Activated T-cell treated with anti-CD3 and anti-CD28 coated beads for 24 hours (primary cell): Measurements from ENCODE around the gene ARPIN.
"Not testable (repeated sequence)": the region's sequence is repeated elsewhere in the genome, so short reads cannot be mapped to it uniquely, and the experiment has no call there.

Experiments
- DNase-seq: peaks from one replicate; pipeline ENCODE4 v3.0.0-alpha.2; 2020; ENCODE audit warnings: low read depth

Gene ARPIN

DNA sequence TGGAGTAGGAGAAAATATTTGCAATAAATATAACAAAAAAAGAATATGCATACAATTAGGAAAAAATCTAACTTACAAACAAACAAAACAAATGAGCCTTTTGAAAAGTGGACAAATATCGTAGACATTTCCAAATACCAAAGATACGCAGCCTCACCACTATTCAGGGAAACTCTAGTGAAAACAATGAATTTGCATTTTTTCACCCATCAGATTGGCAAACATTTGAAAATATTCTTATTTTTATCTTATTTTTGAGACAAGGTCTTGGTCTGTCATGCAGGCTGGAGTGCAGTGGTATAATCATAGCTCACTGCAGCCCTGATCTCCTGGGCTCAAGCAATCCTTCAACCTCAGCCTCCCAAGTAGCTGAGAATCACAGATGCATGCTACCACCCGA, 34.4 kb downstream of the ARPIN start:
- no peak for DNase-seq

DNA sequence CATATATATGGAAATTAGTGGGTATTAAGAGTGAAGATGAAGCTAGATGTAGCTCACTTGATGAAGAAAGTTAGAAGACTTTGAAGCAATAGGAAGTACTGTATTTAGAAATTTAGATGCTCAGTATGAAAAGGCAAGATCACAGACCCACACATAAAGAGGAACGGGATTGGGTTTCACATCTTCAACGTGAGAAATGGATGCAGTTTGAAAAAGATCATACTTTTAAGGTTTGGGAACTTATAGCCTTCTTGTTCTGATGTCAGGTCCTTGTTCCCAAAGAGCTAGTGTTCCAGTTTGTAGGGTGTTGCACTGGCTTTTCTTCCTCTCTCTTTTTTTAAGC, 35.7 kb downstream of the ARPIN start:
- no peak for DNase-seq

DNA sequence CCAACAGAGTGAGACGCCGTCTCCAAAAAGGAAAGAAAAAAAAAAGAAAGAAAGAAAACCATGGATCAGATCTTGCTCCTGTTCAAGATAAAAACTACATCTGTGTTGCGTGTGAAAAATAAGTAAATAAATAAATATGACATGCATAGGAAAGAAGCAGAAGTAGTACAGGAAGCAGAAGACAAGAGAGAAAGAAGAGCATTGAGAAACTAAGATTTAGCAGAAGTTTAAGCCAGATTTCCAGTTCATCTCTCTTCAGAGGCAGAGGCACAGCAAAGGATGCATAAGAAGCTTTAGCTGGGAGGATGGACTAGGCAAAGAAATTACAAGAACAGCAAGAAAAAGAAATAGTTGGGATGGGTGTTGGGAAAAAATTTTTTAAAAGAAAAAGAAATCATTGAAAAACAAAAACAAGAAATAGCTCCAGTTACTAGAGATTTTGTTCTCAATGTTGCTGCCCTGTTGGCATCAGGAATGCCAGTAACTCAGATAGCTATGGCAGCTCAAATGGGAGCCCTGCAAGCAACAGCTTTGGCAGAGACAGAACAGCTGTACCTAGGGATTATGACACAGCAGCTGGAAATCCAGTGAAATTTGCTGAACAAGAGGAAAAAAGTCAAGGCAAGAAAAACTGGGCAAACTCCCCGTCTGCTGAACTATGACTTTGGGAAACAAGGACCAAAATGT, 36.2 kb downstream of the ARPIN start:
- no peak for DNase-seq

DNA sequence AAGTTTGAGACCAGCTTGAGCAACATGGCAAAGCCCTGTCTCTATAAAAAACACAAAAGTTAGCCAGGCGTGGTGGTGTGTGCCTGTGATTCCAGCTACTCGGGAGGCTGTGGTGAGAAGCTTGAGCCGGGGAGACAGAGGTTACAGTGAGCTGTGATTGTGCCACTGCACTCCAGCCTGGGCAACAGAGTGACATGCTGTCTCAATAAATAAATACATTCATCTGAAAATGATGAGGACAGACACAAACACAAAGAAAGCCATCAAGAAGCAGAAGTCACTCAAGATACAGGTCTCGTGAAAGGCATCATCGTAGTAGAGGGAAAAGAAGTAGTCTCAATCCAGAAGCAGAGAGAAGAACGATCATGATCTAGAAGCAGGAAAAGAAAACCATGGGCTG, 37.0 kb downstream of the ARPIN start:
- no peak for DNase-seq

GRCh38 chr15:89874926-89875564, 37.7 kb downstream of the ARPIN start:
- DNase-seq, result peak; percentile 76

- DNase-seq, result no peak
These were observed 42.0 kb downstream of the ARPIN start for GRCh38 chr15:89870688-89871288.

GRCh38 chr15:89870006-89870405, 42.7 kb downstream of the ARPIN start:
- DNase-seq, result no peak

- DNase-seq, result not testable (repeated sequence)
These were observed 43.3 kb downstream of the ARPIN start for GRCh38 chr15:89869490-89869889.

- no peak for DNase-seq
These were observed 47.6 kb downstream of the ARPIN start for GRCh38 chr15:89864958-89865739.

DNA sequence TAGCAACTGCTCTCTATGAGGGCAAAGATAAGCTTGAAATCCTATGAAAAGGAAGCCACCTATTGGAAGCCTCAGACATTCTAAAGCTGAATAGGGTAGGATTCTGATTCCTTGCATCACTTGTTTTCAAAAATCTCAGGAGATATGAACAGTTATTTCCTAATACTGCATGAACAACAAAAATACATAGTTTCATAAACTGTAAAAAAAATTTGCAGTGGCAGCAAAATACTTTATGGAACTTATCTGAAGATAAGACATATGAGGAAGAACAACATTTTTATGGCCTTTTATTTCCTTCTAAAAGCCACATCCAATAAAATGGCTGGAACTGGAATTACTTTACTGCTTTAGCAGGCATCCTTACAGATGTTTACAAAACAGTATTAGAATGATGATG, 48.8 kb downstream of the ARPIN start:
- DNase-seq, result no peak

GRCh38 chr15:89860891-89861290, 51.9 kb downstream of the ARPIN start:
- no peak for DNase-seq

- no peak for DNase-seq
These were observed 52.3 kb downstream of the ARPIN start for GRCh38 chr15:89860431-89860830.

GRCh38 chr15:89858661-89859458, 53.9 kb downstream of the ARPIN start:
- DNase-seq, result no peak

DNA sequence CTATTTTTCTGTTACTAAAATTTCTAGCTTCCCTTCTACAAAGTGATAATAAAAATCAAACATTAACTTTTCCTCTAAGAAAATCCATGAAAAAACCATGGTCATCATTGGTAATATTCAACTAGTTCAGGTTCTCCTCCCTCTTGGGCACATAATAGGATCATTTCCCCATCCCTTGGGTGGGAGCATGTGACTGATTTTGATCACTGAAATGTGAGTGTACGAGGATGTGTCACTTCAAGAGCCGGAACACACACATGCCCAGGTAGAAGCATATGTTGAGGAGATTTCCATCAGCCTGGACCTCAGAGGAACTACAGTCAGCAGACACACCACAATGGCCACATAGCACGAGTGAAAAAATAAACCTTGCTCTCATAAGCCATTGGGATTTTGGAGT, 55.1 kb downstream of the ARPIN start:
- DNase-seq, result no peak

DNA sequence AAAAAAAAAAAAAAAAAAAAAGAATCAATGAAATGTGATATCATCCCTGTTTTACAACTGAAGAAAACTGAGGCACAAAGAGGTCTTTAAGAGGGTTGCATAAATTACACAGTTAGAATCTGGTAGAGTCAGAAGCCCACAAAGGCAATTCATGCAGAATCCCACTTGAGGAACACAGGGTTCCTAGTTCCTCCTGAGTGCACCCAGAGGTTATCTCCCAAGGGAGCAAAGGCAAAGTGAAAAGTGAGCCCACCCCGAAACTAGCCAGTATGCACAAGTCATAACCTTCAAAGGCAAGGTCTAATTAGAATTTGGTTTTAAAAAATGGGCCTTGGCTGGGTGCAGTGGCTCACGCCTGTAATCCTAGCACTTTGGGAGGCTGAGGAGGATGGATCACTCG, 56.8 kb downstream of the ARPIN start:
- no peak for DNase-seq

GRCh38 chr15:89854863-89855262, 57.9 kb downstream of the ARPIN start:
- not testable (repeated sequence) for DNase-seq

DNA sequence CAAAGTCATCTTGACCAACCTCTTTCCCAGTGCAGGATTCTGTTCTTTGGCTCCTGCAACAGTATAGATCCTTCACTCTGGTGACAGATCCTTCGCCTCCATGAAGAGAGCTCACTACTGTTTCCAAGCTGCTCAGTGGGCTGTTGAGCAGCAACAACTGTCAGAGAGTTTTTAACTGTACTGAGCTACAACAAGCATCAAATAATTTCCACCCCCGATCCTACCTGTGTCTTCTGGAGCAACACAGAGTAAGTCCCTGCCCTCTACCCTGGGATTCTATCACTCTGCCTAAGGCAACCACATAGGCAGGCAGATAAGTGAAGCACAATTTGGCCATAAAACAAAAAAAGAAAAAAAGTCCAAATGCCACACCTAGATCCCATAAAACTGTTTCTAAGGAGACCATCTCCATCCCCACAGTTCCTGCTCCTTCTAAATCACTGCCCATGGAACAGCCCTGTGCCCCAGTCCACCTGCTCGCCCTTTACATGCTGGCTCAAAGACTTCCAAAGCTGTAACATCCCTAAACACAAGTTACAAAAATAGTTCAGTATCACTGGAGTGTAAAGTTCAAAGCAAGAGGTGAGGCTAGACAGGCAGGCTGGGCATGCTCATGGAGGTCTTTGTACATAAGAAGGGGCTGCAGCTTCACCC, 60.3 kb downstream of the ARPIN start:
- no peak for DNase-seq

GRCh38 chr15:89851673-89852341, 60.9 kb downstream of the ARPIN start:
- no peak for DNase-seq

DNA sequence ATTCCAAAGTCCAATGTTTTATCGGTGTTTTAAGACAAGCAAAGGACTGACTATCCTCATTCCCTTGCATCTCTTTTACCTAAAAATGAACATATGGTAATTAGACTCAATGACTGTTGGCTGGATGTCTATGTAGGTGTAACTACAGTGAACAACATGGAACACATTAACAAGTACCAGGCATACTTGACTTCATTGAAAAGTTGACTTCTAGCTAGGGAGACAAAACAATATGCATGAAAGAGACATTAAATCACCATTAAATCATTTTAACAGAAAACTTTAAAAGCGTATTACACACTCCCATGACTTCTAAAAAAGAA, 63.8 kb downstream of the ARPIN start:
- DNase-seq, result no peak

- DNase-seq, result no peak
These were observed 65.7 kb downstream of the ARPIN start for GRCh38 chr15:89847101-89847500.

DNA sequence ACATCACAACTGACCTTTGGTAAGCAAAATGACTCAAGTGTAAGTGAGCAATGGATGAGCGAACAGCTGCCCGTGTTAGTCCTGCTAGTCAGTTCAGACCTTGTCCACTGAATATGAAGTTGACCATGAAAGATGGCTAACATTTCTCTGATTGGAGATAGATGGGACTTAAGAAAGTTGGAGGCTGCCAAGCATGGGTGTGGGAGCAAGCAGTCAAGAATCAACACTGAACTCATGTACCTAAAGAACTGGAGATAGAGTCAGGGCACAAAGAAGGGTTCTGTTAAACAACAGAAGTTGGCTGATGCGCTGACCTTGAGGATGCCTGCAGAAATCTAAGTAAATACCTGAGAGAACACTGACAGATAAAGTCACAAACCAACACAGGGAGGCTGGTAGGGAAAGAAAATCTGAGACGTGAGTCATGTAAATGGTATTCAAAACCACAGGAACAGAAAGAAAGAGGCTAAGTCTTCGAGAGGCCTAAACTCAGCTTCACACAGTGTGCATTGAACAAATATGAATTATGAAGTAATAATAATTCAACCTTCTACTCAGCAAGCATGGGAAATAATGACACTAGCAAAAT, 67.4 kb downstream of the ARPIN start:
- DNase-seq, result no peak
